GM12873 (cell line): ENCODE measurements around the gene INKA1.

Source experiments
- CTCF ChIP-seq: IDR thresholded peaks from 2 replicates; pipeline ENCODE4 v1.5.1; 2012; ENCODE audit warnings: low read depth, mild to moderate bottlenecking, moderate library complexity, low read length, control low read depth; ENCODE audit not compliant: insufficient read depth; ENCODE audit errors: missing control alignments

INKA1 gene

GRCh38 chr3:49845694-49846093, 42.6 kb downstream of the INKA1 start:
- no peak for TF ChIP-seq CTCF
